ENCODE data around the gene SLC17A9. TPM values are rescaled to one million over a fixed set of nuclear protein-coding genes. Genes with fewer than 3 reads are reported as not detected.

Gene SLC17A9
- total RNA-seq, 4 donors from 2014 or later: 0.10 to 2.1 (median 0.66) TPM

DNA sequence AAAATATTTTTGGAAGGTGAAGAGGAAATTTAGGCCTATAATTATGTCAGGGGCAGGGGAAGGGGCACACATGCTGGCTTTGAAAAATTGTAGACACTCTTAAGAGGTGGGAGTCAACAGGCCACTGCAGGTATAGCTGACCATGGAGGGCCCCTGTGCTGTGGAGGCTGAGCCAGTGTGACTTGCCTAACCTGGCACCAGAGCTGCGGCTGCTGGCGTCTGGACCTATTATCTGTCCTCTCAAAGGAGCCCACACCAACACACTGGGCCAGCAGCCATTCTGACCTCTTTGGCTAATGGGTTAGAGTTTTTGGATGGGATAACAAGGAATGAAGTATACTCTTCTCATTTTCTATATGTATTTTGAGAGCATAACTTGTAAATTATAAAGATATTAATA is 10.1 kb upstream of the SLC17A9 start:
- Histone ChIP-seq H3K36me3 (peaks cover 53% of the 10 kb centered on the region), H3K4me1 (peaks cover 16% of the 10 kb centered on the region), H3K4me3 (no peak overlapping the region), H3K27me3 (no peaks in the 10 kb centered on the region), H3K9me3 (no peaks in the 10 kb centered on the region), H3K27ac (no peak overlapping the region)
- no peak for TF ChIP-seq POLR2AphosphoS5 (IDR thresholded peaks at IDR 0.05)
- TF ChIP-seq EP300 (IDR thresholded peaks at IDR 0.05): no peak
- TF ChIP-seq, protein P1, sequence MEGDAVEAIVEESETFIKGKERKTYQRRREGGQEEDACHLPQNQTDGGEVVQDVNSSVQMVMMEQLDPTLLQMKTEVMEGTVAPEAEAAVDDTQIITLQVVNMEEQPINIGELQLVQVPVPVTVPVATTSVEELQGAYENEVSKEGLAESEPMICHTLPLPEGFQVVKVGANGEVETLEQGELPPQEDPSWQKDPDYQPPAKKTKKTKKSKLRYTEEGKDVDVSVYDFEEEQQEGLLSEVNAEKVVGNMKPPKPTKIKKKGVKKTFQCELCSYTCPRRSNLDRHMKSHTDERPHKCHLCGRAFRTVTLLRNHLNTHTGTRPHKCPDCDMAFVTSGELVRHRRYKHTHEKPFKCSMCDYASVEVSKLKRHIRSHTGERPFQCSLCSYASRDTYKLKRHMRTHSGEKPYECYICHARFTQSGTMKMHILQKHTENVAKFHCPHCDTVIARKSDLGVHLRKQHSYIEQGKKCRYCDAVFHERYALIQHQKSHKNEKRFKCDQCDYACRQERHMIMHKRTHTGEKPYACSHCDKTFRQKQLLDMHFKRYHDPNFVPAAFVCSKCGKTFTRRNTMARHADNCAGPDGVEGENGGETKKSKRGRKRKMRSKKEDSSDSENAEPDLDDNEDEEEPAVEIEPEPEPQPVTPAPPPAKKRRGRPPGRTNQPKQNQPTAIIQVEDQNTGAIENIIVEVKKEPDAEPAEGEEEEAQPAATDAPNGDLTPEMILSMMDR (IDR thresholded peaks at IDR 0.05): no peak
- TF ChIP-seq POLR2A (IDR thresholded peaks at IDR 0.05): no peak
- DNase-seq (ENCODE audit: low spot score in 2 of 2): no peak
- WGBS: 83% methylated on average over 2 of the region's 2 CpGs

DNA sequence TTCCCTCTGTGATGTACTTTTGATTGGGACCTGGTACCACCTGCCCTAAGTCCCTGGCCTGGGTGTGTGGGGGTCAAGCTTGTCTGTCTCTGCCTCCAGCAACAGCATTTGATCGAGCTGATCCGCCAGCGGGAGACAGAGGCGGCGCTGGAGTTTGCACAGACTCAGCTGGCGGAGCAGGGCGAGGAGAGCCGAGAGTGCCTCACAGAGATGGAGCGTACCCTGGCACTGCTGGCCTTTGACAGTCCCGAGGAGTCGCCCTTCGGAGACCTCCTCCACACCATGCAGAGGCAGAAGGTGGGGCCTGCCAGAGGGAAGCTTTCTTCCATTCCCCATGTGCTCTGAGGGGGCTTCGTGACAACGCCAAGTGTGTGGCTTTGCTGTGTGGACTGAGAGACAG is 9.1 kb upstream of the SLC17A9 start:
- H3K27ac ChIP-seq: no peak overlapping the region
- no peaks in the 10 kb centered on the region for H3K9me3 ChIP-seq
- H3K4me3 ChIP-seq: no peak overlapping the region
- TF ChIP-seq, protein P1 (IDR thresholded peaks at IDR 0.05): no peak
- TF ChIP-seq POLR2A (IDR thresholded peaks at IDR 0.05): no peak
- no peak for TF ChIP-seq EP300 (IDR thresholded peaks at IDR 0.05)
- TF ChIP-seq POLR2AphosphoS5 (IDR thresholded peaks at IDR 0.05): no peak
- peaks cover 61% of the 10 kb centered on the region for H3K36me3 ChIP-seq
- WGBS: 91% methylated on average over 14 of the region's 14 CpGs
- no peaks in the 10 kb centered on the region for H3K27me3 ChIP-seq
- peaks cover 16% of the 10 kb centered on the region for H3K4me1 ChIP-seq
- DNase-seq (ENCODE audit: low spot score in 2 of 2): no peak

DNA sequence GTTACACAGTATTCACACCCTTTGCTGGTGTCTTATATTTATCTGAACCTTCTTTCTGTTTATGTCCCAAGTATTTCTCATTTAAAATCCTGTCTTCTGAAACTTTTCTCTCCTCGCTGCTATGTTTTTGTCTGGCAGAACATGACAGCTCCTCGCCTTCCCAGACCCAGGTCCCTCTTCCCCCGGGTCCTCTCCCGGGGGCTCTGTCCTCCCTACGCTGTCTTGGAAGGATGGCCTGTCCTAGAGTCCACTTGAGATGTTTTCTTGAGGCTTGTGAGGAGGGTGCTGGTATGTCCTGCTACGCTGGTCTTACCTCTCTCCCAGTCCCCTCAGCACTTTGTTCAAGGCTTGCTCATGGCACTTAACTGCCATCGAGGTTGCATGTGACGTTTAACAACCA is 8.3 kb upstream of the SLC17A9 start:
- WGBS: 93% methylated on average over 8 of the region's 8 CpGs
- H3K27ac ChIP-seq: no peak overlapping the region
- no peaks in the 10 kb centered on the region for H3K27me3 ChIP-seq
- H3K4me1 ChIP-seq: peaks cover 11% of the 10 kb centered on the region
- TF ChIP-seq, protein P1 (IDR thresholded peaks at IDR 0.05): no peak
- TF ChIP-seq EP300 (IDR thresholded peaks at IDR 0.05) (no peak), POLR2A (IDR thresholded peaks at IDR 0.05) (no peak), POLR2AphosphoS5 (IDR thresholded peaks at IDR 0.05) (no peak)
- H3K36me3 ChIP-seq: peaks cover 67% of the 10 kb centered on the region
- H3K4me3 ChIP-seq: no peak overlapping the region
- DNase-seq (ENCODE audit: low spot score in 2 of 2): no peak
- H3K9me3 ChIP-seq: no peaks in the 10 kb centered on the region

DNA sequence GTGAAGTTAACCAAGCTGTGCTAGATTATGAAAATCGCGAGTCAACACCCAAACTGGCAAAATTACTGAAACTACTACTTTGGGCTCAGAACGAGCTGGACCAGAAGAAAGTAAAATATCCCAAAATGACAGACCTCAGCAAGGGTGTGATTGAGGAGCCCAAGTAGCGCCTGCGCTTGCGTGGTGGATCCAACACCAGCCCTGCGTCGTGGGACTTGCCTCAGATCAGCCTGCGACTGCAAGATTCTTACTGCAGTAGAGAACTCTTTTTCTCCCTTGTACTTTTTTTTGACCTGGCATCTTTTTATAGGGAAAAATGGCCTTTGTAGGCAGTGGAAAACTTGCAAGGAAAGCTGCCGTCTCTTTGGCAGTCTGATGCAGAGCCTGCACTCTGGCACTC is 7.8 kb upstream of the SLC17A9 start:
- TF ChIP-seq, protein P1 (IDR thresholded peaks at IDR 0.05): no peak
- no peak for TF ChIP-seq POLR2A (IDR thresholded peaks at IDR 0.05)
- TF ChIP-seq POLR2AphosphoS5 (IDR thresholded peaks at IDR 0.05): no peak
- no peak for TF ChIP-seq EP300 (IDR thresholded peaks at IDR 0.05)
- H3K27ac ChIP-seq: no peak overlapping the region
- no peaks in the 10 kb centered on the region for H3K27me3 ChIP-seq
- WGBS: 88% methylated on average over 10 of the region's 10 CpGs
- H3K4me3 ChIP-seq: no peak overlapping the region
- no peak for DNase-seq (ENCODE audit: low spot score in 2 of 2)
- peaks cover 5% of the 10 kb centered on the region for H3K4me1 ChIP-seq
- peaks cover 71% of the 10 kb centered on the region for H3K36me3 ChIP-seq
- H3K9me3 ChIP-seq: no peaks in the 10 kb centered on the region

DNA sequence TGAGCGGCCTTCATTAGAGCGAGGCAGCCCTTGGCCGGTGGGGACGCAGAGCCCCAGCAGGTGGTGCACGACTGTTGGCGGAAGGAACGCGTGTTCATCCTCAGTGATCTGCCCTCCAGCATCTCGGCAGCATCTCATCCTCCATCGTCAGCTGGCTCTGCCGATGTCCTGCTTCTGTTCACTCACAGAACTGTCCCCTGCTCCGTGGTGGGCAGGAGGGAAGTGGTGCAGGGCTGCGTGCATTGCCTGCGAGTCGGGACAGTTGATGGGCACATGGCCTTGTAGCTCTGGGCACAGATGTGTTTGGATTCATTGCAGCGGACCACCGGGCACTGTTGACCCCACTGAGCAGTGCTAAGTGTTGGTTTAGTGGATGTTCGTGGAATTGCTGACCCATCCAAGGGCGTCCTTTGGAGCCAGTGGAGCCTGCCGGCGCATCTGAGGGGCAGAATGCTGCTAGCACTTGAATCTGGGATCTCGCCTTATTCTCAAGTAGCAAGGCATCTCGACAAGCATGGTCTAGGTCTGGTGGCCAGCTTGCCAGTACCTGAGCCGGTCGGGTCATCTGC is 6.7 kb upstream of the SLC17A9 start:
- WGBS: 89% methylated on average over 21 of the region's 25 CpGs
- no peak for DNase-seq (ENCODE audit: low spot score in 2 of 2)
- peaks cover 2% of the 10 kb centered on the region for H3K4me1 ChIP-seq
- no peak for TF ChIP-seq POLR2AphosphoS5 (IDR thresholded peaks at IDR 0.05)
- no peaks in the 10 kb centered on the region for H3K27me3 ChIP-seq
- no peak overlapping the region for H3K27ac ChIP-seq
- H3K4me3 ChIP-seq: no peak overlapping the region
- H3K36me3 ChIP-seq: peaks cover 79% of the 10 kb centered on the region
- no peaks in the 10 kb centered on the region for H3K9me3 ChIP-seq

DNA sequence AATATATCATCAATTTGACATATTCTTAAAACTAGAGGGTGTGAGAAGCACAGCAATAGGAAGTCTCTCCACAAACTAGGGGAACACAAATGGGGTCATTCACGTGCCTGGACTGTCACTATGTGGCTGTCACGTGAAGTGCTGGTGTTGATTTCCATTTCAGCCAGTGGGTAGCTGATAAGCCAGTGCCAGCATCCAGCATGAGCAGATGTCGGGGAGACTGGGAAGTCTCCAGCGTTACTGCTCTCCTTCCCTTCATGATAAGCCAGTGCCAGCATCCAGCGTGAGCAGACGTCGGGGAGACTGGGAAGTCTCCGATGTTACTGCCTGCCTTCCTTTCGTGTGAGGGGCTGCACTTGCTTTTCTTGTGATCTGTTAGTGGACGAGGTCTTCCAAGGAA is 5.6 kb upstream of the SLC17A9 start:
- Histone ChIP-seq H3K4me3 (no peak overlapping the region), H3K9me3 (no peaks in the 10 kb centered on the region), H3K27ac (no peak overlapping the region), H3K36me3 (peaks cover 79% of the 10 kb centered on the region), H3K4me1 (peaks cover under 1% of the 10 kb centered on the region), H3K27me3 (no peaks in the 10 kb centered on the region)
- 80% methylated on average over 10 of the region's 10 CpGs for WGBS
- TF ChIP-seq, protein P1 (IDR thresholded peaks at IDR 0.05): no peak
- TF ChIP-seq EP300 (IDR thresholded peaks at IDR 0.05) (no peak), POLR2A (IDR thresholded peaks at IDR 0.05) (no peak), POLR2AphosphoS5 (IDR thresholded peaks at IDR 0.05) (no peak)
- DNase-seq (ENCODE audit: low spot score in 2 of 2): no peak
